Fibroblast of lung (primary cell): ENCODE measurements around the gene INPP4A. TPM values are rescaled to one million over a fixed set of nuclear protein-coding genes. Genes with fewer than 3 reads are reported as not detected.

Experiments used
- DNase-seq, 2 donors: peaks; one replicate each; pipeline versions ENCODE4 v3.0.0 to v3.0.0-alpha.2; 2010; ENCODE audit warnings: low read depth in 2 of 2
- H2AFZ ChIP-seq: 2 replicates; pipeline ENCODE4 v1.5.1; 2012; ENCODE audit warnings: low read length, control low read depth, inconsistent platforms
- H3K27ac ChIP-seq: 2 replicates; pipeline ENCODE4 v1.5.1; 2011; ENCODE audit warnings: low read length, control low read depth; ENCODE audit not compliant: insufficient read depth
- H3K27me3 ChIP-seq: 2 replicates; pipeline ENCODE4 v1.5.1; 2011; ENCODE audit warnings: mild to moderate bottlenecking, low read length; ENCODE audit not compliant: control insufficient read depth, insufficient read depth
- H3K36me3 ChIP-seq: 2 replicates; pipeline ENCODE4 v1.5.1; 2011; ENCODE audit warnings: low read length; ENCODE audit not compliant: control insufficient read depth, insufficient read depth
- H3K4me1 ChIP-seq: 2 replicates; pipeline ENCODE4 v1.5.1; 2011; ENCODE audit warnings: low read length; ENCODE audit not compliant: control insufficient read depth, insufficient read depth; ENCODE audit errors: extremely low read depth
- H3K4me2 ChIP-seq: 2 replicates; pipeline ENCODE4 v1.5.1; 2011; ENCODE audit warnings: low read length, control low read depth; ENCODE audit not compliant: insufficient read depth; ENCODE audit errors: extremely low read depth
- H3K4me3 ChIP-seq, 4 experiments: fragments of 200-600 bp in 1 of 4; sonication (generic) in 1 of 4; replicated peaks in 1 of 4; 2 replicates each; pipeline ENCODE4 v1.5.1; 2011 to 2016; ENCODE audit warnings: low read length in 4 of 4, low read depth in 3 of 4, mild to moderate bottlenecking in 3 of 4, control low read depth in 2 of 4, inconsistent platforms in 1 of 4, mixed read lengths in 1 of 4; ENCODE audit not compliant: insufficient read depth in 1 of 4; ENCODE audit errors: control extremely low read depth in 1 of 4
- H3K79me2 ChIP-seq: 2 replicates; pipeline ENCODE4 v1.5.1; 2012; ENCODE audit warnings: mild to moderate bottlenecking, low read length, inconsistent platforms; ENCODE audit not compliant: control insufficient read depth, insufficient read depth
- H3K9ac ChIP-seq: 2 replicates; pipeline ENCODE4 v1.5.1; 2011; ENCODE audit warnings: mild to moderate bottlenecking, low read length, control low read depth; ENCODE audit not compliant: insufficient read depth
- H3K9me3 ChIP-seq: 2 replicates; pipeline ENCODE4 v1.5.1; 2012; ENCODE audit warnings: low read depth, low read length; ENCODE audit not compliant: control insufficient read depth, insufficient read depth
- H4K20me1 ChIP-seq: 2 replicates; pipeline ENCODE4 v1.5.1; 2011; ENCODE audit warnings: low read length; ENCODE audit not compliant: control insufficient read depth, insufficient read depth; ENCODE audit errors: extremely low read depth
- CTCF ChIP-seq, 2 donors: IDR thresholded peaks in 1 of 2; conservative IDR thresholded peaks in 1 of 2; 1 replicate in 1 of 2; 2 replicates in 1 of 2; pipeline ENCODE4 v1.5.1; 2011 to 2012; ENCODE audit warnings: low read length in 2 of 2, control low read depth in 1 of 2, inconsistent platforms in 1 of 2, low read depth in 1 of 2, mild to moderate bottlenecking in 1 of 2
- EZH2 ChIP-seq: IDR thresholded peaks from 2 replicates; pipeline ENCODE4 v1.5.1; 2012; ENCODE audit warnings: low read length, control low read depth, mild to moderate bottlenecking; ENCODE audit errors: missing control alignments
- polyA plus RNA-seq, 2 donors: library from polyadenylated mRNA; depleted of rRNA in 1 of 2; stranded (reverse) in 1 of 2; unstranded in 1 of 2; fragments of >200 nt; gene quantifications; 2 replicates each; pipeline ENCODE4 v1.2.1, GENCODE V29; 2011 to 2012; ENCODE audit warnings: missing spikeins in 1 of 2
- total RNA-seq: library from RNA; depleted of rRNA; stranded (reverse); fragments of >200 nt; gene quantifications from 2 replicates; pipeline ENCODE4 v1.2.1, GENCODE V29; 2014

Gene INPP4A
- total and polyA plus RNA-seq, 2 donors (not counting 1 experiment from before 2014, with no cell fraction given), result 10.2 to 26.1 TPM

- Histone ChIP-seq H2AFZ (no peak overlapping the region), H3K27me3 (no peaks in the 10 kb centered on the region), H3K36me3 (peaks cover 11% of the 10 kb centered on the region), H3K4me3 (no peak overlapping the region), H3K27ac (no peak overlapping the region), H4K20me1 (no peaks in the 10 kb centered on the region), H3K9me3 (no peaks in the 10 kb centered on the region), H3K4me1 (peaks cover 3% of the 10 kb centered on the region), H3K9ac (no peak overlapping the region), H3K79me2 (peaks cover 12% of the 10 kb centered on the region), H3K4me2 (no peak overlapping the region)
- DNase-seq, result no peak
- TF ChIP-seq CTCF (conservative IDR thresholded peaks at IDR 0.05 in 1 of 2, IDR thresholded peaks at IDR 0.05 in 1 of 2; ENCODE audit: low read depth in 1 of 2, low read length in 2 of 2) (no peak), EZH2 (no peak)
Observed at GRCh38 chr2:98614024-98614739, 169.5 kb downstream of the INPP4A start.

GRCh38 chr2:98615481-98615880 is 170.8 kb downstream of the INPP4A start:
- H3K4me2 ChIP-seq, result no peak overlapping the region
- peaks cover 11% of the 10 kb centered on the region for H3K36me3 ChIP-seq
- H3K4me3 ChIP-seq, result no peak overlapping the region
- no peaks in the 10 kb centered on the region for H3K4me1 ChIP-seq
- H4K20me1 ChIP-seq, result no peaks in the 10 kb centered on the region
- no peaks in the 10 kb centered on the region for H3K9me3 ChIP-seq
- H3K27ac ChIP-seq, result no peak overlapping the region
- DNase-seq, result no peak
- H3K79me2 ChIP-seq, result peaks cover 1% of the 10 kb centered on the region
- TF ChIP-seq EZH2 (no peak), CTCF (conservative IDR thresholded peaks at IDR 0.05 in 1 of 2, IDR thresholded peaks at IDR 0.05 in 1 of 2; ENCODE audit: low read depth in 1 of 2, low read length in 2 of 2) (no peak)
- no peak overlapping the region for H3K9ac ChIP-seq
- H2AFZ ChIP-seq, result no peak overlapping the region
- H3K27me3 ChIP-seq, result no peaks in the 10 kb centered on the region

GRCh38 chr2:98617149-98617548 is 172.5 kb downstream of the INPP4A start:
- H3K9me3 ChIP-seq, result no peaks in the 10 kb centered on the region
- H2AFZ ChIP-seq, result no peak overlapping the region
- H3K36me3 ChIP-seq, result peaks cover 9% of the 10 kb centered on the region
- H4K20me1 ChIP-seq, result no peaks in the 10 kb centered on the region
- no peak overlapping the region for H3K4me2 ChIP-seq
- TF ChIP-seq EZH2, result no peak
- TF ChIP-seq CTCF (conservative IDR thresholded peaks at IDR 0.05 in 1 of 2, IDR thresholded peaks at IDR 0.05 in 1 of 2; ENCODE audit: low read depth in 1 of 2, low read length in 2 of 2), result no peak
- no peaks in the 10 kb centered on the region for H3K79me2 ChIP-seq
- DNase-seq, result no peak
- H3K27ac ChIP-seq, result no peak overlapping the region
- no peaks in the 10 kb centered on the region for H3K27me3 ChIP-seq
- H3K4me3 ChIP-seq, result no peak overlapping the region
- H3K4me1 ChIP-seq, result no peaks in the 10 kb centered on the region
- no peak overlapping the region for H3K9ac ChIP-seq
